Lower leg skin (tissue), 3 donors: Measurements from ENCODE around the gene RGS7BP.

Experiments used
- CTCF ChIP-seq, 3 donors: fragments of 450-650 bp; IDR thresholded peaks; one replicate each; pipeline ENCODE4 v1.5.1; 2016; ENCODE audit warnings: antibody characterized with exemption in 3 of 3, mild to moderate bottlenecking in 3 of 3, moderate library complexity in 2 of 3
- POLR2A ChIP-seq, 2 donors: fragments of 450-650 bp; IDR thresholded peaks; one replicate each; pipeline ENCODE4 v1.6.1; 2016 to 2017; ENCODE audit warnings: antibody characterized with exemption in 2 of 2, mild to moderate bottlenecking in 1 of 2, moderate library complexity in 1 of 2

- TF ChIP-seq CTCF (IDR thresholded peaks at IDR 0.05) (no peak), POLR2A (IDR thresholded peaks at IDR 0.05) (no peak)
Measured at GRCh38 chr5:64458948-64459347, 46.9 kb upstream of the RGS7BP start.
